K562 (cell line): ENCODE data around the gene WDR70. TPM values are rescaled to one million over a fixed set of nuclear protein-coding genes. Genes with fewer than 3 reads are reported as not detected.

Experiments used
- ATAC-seq: fragments of 200-7000 bp; cut with Tn5 transposase; 3 replicates; pipeline ENCODE4 v1.9.1; 2020; ENCODE audit warnings: moderate library complexity
- BruUV-seq: library from RNA; stranded (reverse); fragments of 400-500 nt; replicated peaks from 2 replicates; lab custom pipeline; 2021; lab: Mats Ljungman, UMichigan
- CTCF ChIA-PET: fragments of 300-600 bp; formaldehyde crosslinking; extraction: SDS; loops from one replicate; lab custom pipeline; 2021; ENCODE audit warnings: low intra/inter-chr PET ratio; lab: Yijun Ruan, JAX
- POLR2A ChIA-PET: fragments of 300-600, 350-650 bp; sonication (Branson Sonifier 250); formaldehyde crosslinking; extraction: SDS; loops from one replicate; lab custom pipeline; 2021; ENCODE audit warnings: antibody characterized with exemption, inconsistent platforms; lab: Yijun Ruan, JAX
- DNase-seq, 4 experiments: peaks; one replicate each; pipeline versions ENCODE4 v3.0.0 to v3.0.0-alpha.2; 2011 to 2018; ENCODE audit warnings: low spot score in 3 of 4, mixed read lengths in 3 of 4; ENCODE audit errors: extremely low read depth in 1 of 4
- FAIRE-seq: peaks from 2 replicates; lab custom pipeline; 2011; peaks lifted over from hg19 to GRCh38; lab: Jason Lieb, UNC
- H2AFZ ChIP-seq: 2 replicates; pipeline ENCODE4 v1.6.0; 2011; ENCODE audit warnings: low read depth, low read length, control low read depth, inconsistent platforms
- H3K27ac ChIP-seq: fragments of 200-600 bp; 3 replicates; pipeline ENCODE4 v1.8.0; 2011; ENCODE audit warnings: low read depth, mild to moderate bottlenecking, control low read depth, inconsistent platforms, low read length, moderate library complexity, mixed read lengths; ENCODE audit errors: extremely low read depth
- H3K27me3 ChIP-seq, 2 experiments: fragments of 300-600 bp in 1 of 2; 2 replicates in 1 of 2; 3 replicates in 1 of 2; pipeline versions ENCODE4 v1.6.0 to v1.8.0; 2011; ENCODE audit warnings: inconsistent platforms in 2 of 2, low read length in 2 of 2, mild to moderate bottlenecking in 1 of 2, mixed read lengths in 1 of 2, moderate library complexity in 1 of 2; ENCODE audit not compliant: control insufficient read depth in 2 of 2, insufficient read depth in 2 of 2
- H3K36me3 ChIP-seq: fragments of 300-600 bp; 3 replicates; pipeline ENCODE4 v1.8.0; 2011; ENCODE audit warnings: mild to moderate bottlenecking, low read length, inconsistent platforms; ENCODE audit not compliant: control insufficient read depth, insufficient read depth
- H3K4me1 ChIP-seq, 2 experiments: fragments of 200-600 bp in 1 of 2; replicated peaks in 1 of 2; 2 replicates in 1 of 2; 3 replicates in 1 of 2; pipeline versions ENCODE4 v1.5.1 to v1.8.0; 2011; ENCODE audit warnings: inconsistent platforms in 2 of 2, low read length in 2 of 2, mild to moderate bottlenecking in 1 of 2, mixed read lengths in 1 of 2, moderate library complexity in 1 of 2; ENCODE audit not compliant: control insufficient read depth in 2 of 2, insufficient read depth in 2 of 2
- H3K4me2 ChIP-seq: 2 replicates; pipeline ENCODE4 v1.6.1; 2011; ENCODE audit warnings: low read length, control low read depth, inconsistent platforms, mixed read lengths; ENCODE audit not compliant: insufficient read depth
- H3K4me3 ChIP-seq: fragments of 200-600 bp; sonication (generic), shearing (Covaris generic); 2 replicates; pipeline ENCODE4 v1.5.1; 2016; ENCODE audit warnings: control low read depth, inconsistent platforms
- H3K79me2 ChIP-seq: fragments of 200-600 bp; 3 replicates; pipeline ENCODE4 v1.8.0; 2011; ENCODE audit warnings: low read length, inconsistent platforms; ENCODE audit not compliant: control insufficient read depth, insufficient read depth
- H3K9ac ChIP-seq, 2 experiments: 2 replicates each; pipeline versions ENCODE4 v1.6.0 to v1.6.1; 2011; ENCODE audit warnings: low read depth in 2 of 2, low read length in 2 of 2, control low read depth in 1 of 2, inconsistent platforms in 1 of 2, mild to moderate bottlenecking in 1 of 2, mixed read lengths in 1 of 2; ENCODE audit not compliant: insufficient read depth in 1 of 2
- H3K9me1 ChIP-seq: one replicate; pipeline ENCODE4 v1.6.0; 2011; ENCODE audit warnings: inconsistent platforms, mild to moderate bottlenecking, low read length, moderate library complexity; ENCODE audit not compliant: control insufficient read depth, insufficient read depth
- H3K9me3 ChIP-seq: replicated peaks from 2 replicates; pipeline ENCODE4 v1.5.1; 2011; ENCODE audit warnings: low read depth, low read length, inconsistent platforms; ENCODE audit not compliant: control insufficient read depth, insufficient read depth
- H4K20me1 ChIP-seq: replicated peaks from 2 replicates; pipeline ENCODE4 v1.6.1; 2011; ENCODE audit warnings: low read length, inconsistent platforms, mixed read lengths; ENCODE audit not compliant: control insufficient read depth, insufficient read depth
- C11orf30 ChIP-seq: fragments of 450-650 bp; IDR thresholded peaks from 2 replicates; pipeline ENCODE4 v1.6.1; 2016; ENCODE audit warnings: low read depth, mild to moderate bottlenecking
- ESRRA ChIP-seq: fragments of 450-650 bp; IDR thresholded peaks from 2 replicates; pipeline ENCODE4 v1.6.1; 2014; ENCODE audit warnings: low read depth, mild to moderate bottlenecking, moderate library complexity, borderline replicate concordance
- MAFG ChIP-seq: fragments of 450-650 bp; conservative IDR thresholded peaks from 2 replicates; pipeline ENCODE4 v1.6.1; 2016; ENCODE audit warnings: missing genetic modification characterization, missing compliant biosample characterization
- ZNF316 ChIP-seq: fragments of 450-650 bp; IDR thresholded peaks from 2 replicates; pipeline ENCODE4 v1.6.1; 2016
- in situ Hi-C: fragments of 300-500 bp; cut with MboI; formaldehyde crosslinking; loops from 4 replicates; pipeline ENCODE4 v1.15.0; 2018; ENCODE audit warnings: inconsistent platforms, mixed read lengths
- intact Hi-C: fragments of 100-400 bp; cut with micrococcal nuclease; formaldehyde crosslinking; loops from 2 replicates; pipeline ENCODE4 v1.14.2; 2022
- polyA plus RNA-seq, 8 experiments: library from polyadenylated mRNA; depleted of rRNA in 4 of 8; stranded (reverse) in 5 of 8; unstranded in 3 of 8; fragments of >200 nt; fragmentation: Nextera tagmentation in 2 of 8; fragmentation: Illumina TruSeq in 1 of 8; extraction: Ambion mirVana in 2 of 8; extraction: Trizol in 1 of 8; gene quantifications; 2 replicates each; pipeline versions ENCODE4 v1.2.1 to v1.2.3, GENCODE V29; 2011 to 2014; ENCODE audit warnings: inconsistent platforms in 1 of 8, missing spikeins in 1 of 8
- total RNA-seq, 7 experiments: library from RNA; depleted of rRNA in 6 of 7; stranded (reverse); fragments of >200 nt in 6 of 7; fragmentation: Illumina TruSeq in 2 of 7; extraction: Trizol in 2 of 7; gene quantifications; 2 replicates each; pipeline versions ENCODE4 v1.2.1 to v1.2.3, GENCODE V29; 2011 to 2021; ENCODE audit warnings: low replicate concordance in 1 of 7
- TF ChIP-seq, protein P1 (sequence below): sonication (generic); formaldehyde crosslinking; IDR thresholded peaks from 2 replicates; pipeline ENCODE4 v1.8.1; 2023; ENCODE audit warnings: mild to moderate bottlenecking, missing genetic modification reagents

WDR70 gene
- total and polyA plus RNA-seq, 9 of the 15 experiments (the other 6 are each of a cell fraction or from before 2014, with no cell fraction given), result 16.8 to 46.6 (median 38.8) TPM

DNA sequence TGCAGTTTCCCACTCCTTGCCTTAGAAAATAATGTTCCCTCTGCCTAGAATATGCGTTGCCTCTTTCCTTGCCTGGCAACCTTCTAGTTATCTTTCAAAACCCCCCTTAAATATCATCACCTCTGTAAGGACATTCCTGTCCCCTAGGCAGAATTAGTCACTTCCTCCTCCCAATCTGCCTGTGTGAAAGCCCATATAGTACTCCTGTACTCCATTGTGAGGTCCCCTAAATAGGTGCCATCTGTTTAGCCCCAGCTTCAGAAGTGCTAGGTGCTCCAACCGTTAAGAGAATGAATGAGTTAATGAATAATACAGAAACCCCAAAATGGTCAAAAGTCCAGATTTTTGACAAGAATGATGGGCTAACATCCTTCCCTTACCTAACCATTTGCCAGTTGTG, 279.3 kb downstream of the WDR70 start (continued):
- TF ChIP-seq, protein P1, sequence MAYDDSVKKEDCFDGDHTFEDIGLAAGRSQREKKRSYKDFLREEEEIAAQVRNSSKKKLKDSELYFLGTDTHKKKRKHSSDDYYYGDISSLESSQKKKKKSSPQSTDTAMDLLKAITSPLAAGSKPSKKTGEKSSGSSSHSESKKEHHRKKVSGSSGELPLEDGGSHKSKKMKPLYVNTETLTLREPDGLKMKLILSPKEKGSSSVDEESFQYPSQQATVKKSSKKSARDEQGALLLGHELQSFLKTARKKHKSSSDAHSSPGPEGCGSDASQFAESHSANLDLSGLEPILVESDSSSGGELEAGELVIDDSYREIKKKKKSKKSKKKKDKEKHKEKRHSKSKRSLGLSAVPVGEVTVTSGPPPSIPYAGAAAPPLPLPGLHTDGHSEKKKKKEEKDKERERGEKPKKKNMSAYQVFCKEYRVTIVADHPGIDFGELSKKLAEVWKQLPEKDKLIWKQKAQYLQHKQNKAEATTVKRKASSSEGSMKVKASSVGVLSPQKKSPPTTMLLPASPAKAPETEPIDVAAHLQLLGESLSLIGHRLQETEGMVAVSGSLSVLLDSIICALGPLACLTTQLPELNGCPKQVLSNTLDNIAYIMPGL (CRISPR knock-in tag), result no peak
- TF ChIP-seq, all 486 proteins: peak for 0

DNA sequence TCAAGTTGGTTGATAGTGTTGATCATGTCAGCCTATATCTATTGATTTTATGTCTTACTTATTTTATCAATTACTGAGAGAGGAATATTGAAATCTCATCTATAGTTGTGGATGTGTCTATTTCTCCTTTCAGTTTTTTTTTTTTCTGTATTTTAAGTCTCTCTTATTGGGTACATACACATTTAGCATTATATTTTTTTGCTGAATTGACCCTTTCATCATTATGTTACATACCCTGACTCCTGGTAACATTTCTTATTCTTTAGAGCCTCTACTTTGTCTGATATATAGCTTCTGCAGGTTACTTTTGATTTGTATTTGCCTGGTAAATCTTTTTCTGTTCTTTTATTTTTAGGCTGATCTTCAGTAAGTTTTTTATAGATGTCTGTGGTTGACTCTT, 281.2 kb downstream of the WDR70 start:
- H4K20me1 ChIP-seq, result no peaks in the 10 kb centered on the region
- no peak overlapping the region for H3K27ac ChIP-seq
- H3K4me2 ChIP-seq, result no peak overlapping the region
- H3K4me1 ChIP-seq, result peaks cover 0 to 2% of the 10 kb centered on the region in 2 experiments; a peak in 1 of 5 replicates
- no peak overlapping the region for H3K9ac ChIP-seq
- DNase-seq (no peak), ATAC-seq (no peak), FAIRE-seq (no peak)
- CTCF ChIA-PET, result no interaction called here
- intact Hi-C loops (no loop called here), in situ Hi-C loops (no loop called here)
- H3K9me3 ChIP-seq, result no peaks in the 10 kb centered on the region
- POLR2A ChIA-PET, result no interaction called here
- no peak overlapping the region for H3K4me3 ChIP-seq
- H3K79me2 ChIP-seq, result no peaks in the 10 kb centered on the region
- BruUV-seq, result no TSS peak
- H3K36me3 ChIP-seq, result no peaks in the 10 kb centered on the region
- no peaks in the 10 kb centered on the region for H3K9me1 ChIP-seq
- H2AFZ ChIP-seq, result no peak overlapping the region
- TF ChIP-seq ZNF316, result peak; percentile 86
- no peak for TF ChIP-seq ESRRA
- TF ChIP-seq MAFG (tag), result peak; percentile 24; the same call in 1 of the 2 replicates
- TF ChIP-seq C11orf30, result peak; percentile 65; the same call in 1 of the 2 replicates
- H3K27me3 ChIP-seq, result no peaks in the 10 kb centered on the region
